Measurements from ENCODE around the gene ADAMTSL2.
A peak's percentile ranks its signal among the peaks of the same experiment; 100 is the strongest.

The ADAMTSL2 gene

DNA sequence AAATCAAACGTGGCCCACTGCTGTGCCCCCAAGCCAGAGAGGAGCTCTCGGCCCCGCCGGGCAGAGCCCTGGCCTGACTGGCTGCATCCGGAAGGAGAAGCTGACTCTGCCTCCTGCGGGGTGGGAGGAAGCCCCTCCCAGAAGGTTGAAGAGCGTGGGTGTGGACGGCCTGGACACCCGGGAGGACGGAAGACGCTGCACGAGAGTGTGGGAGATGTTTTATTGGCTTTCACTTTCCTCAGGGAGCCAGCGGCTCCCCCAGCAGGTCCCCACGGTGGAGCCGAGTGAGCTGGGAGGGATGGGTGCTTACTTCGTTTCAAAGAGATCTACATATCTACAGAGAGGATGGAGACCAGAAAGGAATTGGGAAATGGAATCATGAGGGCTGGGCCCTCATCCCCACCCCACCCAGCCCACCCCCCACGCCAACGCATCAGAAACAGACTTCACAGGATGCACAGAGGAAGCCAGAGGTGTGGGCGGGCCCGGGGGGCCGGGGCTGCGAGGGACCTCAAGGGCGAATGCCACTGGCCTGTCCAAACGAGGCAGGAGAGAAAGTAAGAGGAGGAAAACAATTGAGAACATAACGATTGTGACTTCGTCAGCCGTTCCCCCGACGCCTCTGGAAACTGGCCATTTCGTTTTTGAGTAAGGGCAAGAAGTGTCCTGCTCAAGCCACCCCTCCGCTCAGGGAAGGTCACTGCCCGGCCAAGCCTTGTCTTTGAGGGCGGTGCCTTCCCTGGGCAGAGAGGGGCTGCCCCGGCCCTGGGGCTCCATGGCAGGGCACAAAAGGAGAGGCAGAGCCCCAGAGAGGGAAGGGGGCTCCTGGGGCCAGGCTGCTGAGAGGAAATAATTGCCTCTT is 42.6 kb downstream of the ADAMTSL2 start:
- DNase-seq = no peak

DNA sequence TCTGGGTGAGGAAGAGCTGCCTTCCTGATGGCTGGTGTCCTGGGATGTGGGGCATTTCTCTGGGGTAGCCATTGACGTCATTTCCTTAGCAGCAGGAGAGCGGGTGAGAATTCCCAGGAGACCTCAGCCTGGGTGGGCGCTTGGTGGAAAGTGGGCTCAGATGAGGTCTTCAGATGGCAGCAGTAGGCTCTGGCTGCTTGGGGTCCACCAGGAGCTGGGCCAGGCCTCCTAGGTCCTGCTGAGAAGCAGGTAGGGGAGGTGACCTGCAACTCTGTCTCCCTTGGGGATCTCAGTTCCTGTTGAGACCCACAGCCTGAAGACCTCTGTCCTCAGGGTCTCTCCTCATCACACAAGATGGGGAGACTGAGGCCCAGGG is 43.2 kb downstream of the ADAMTSL2 start:
- no peak for DNase-seq

DNA sequence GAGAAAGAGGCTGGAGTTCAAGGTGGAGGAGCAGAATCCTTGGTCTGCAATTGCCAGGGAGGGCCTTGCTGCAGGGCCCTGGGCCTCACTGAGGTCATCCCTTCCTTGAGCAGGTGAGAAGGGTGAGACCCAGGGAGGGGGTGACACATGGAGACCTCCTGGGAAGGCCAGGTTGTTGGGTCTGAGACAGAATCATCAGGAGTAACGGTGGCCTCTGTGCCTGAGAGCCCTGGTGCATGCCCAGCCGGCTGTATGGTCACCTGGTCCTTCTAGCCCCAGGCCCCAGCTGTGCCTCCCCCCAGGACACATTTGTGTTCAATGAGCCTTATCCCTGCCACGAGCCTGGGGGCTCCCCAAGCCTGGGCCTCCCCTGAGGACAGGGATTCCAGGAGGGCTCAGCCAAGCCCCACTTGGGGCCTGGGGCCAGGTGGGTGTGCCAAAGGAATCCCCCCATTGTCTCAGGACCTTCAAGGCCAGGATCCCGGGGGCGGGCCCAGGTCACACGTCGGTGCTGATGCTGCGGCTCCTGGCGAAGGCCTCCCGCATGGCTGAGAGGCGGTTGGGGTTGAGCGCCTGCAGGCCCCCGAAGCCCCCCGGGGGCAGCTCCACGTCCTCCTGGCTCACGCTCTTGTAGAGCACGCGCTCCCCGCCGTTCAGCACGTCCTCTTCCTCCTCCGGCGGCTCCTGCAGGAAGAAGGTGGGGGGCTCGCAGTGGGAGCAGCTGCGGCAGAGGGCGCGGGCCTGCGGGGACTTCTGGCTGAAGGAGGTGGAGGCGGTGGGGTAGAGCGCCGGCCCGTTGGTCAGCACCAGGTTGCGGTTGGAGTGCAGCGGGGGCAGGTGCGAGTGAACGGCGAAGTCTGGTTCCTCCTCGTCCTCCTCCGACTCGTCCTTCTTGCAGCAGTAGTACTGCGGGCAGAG is 44.3 kb downstream of the ADAMTSL2 start:
- no peak for DNase-seq

DNA sequence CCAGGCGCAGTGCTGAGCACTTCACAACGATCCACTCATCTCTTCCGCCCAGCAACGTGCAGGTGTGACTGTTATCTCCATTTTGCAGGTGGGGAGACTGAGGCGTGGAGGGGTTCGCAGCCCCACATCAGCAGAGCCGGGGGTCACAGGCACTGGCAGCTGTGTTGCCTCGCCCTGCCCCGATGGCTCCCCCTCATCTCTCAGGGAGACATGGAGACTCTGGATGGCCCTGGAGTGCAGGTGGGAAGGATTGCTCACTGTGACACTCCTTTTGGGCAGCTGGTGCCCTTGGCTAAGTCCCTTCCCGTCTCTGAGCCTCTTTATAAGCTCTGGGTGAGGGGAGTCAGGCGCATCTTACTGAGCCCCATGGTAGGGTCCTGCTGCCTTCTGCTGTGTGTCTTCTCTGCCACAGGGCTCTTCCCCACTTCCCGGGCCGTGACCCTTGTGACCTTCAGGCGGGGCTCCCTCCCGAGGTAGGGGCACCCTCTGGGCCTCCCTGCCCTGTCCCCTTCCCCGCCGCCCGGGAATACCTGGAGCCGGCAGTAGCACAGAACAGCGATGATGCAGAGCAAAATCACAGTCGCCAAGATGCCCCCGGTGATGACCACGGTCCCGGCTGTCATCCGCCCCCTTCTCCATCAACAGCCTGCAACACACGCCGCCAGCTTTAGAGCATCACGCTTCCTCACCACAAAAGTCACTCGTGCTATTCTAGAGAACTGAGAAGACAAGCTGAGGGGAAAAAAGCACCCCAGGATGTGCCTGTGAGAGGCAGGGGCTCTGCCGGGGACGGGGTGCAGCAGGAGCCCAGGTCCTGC is 45.3 kb downstream of the ADAMTSL2 start:
- DNase-seq = no peak

DNA sequence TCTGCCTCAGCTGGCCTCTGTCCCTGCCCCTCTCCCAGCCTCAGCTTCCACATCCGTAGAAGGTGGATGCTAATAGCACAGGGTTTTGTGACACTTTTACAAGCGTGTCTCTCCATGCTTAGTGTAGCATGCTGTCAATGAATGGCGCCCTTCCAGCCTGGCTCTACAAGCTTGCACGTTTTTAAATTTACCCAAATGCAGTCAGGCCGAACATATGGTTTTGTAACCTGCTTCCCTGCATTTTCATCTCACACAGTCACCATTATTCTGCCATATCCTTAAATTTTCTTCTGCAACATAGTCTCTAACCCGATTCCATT is 45.9 kb downstream of the ADAMTSL2 start:
- no peak for DNase-seq

DNA sequence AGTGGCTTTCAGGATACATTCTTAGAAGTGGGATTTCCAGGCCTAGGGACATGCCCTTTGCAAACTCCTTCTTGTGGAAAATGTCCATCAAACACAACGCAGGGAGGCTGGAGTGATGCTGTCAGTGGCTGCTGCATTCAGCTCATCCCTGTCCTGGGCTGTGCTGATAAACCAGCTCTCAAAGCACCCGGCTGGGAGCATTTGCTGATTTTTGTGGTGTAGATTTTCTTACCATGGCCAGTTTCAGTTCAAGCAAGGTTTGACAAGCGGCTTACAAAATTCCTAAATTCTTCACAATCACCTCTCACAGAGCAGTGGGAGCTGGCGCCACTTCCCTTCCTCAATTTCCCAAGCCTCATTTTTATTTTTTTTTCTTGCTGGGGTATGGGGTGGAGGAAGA is 46.5 kb downstream of the ADAMTSL2 start:
- DNase-seq = no peak

DNA sequence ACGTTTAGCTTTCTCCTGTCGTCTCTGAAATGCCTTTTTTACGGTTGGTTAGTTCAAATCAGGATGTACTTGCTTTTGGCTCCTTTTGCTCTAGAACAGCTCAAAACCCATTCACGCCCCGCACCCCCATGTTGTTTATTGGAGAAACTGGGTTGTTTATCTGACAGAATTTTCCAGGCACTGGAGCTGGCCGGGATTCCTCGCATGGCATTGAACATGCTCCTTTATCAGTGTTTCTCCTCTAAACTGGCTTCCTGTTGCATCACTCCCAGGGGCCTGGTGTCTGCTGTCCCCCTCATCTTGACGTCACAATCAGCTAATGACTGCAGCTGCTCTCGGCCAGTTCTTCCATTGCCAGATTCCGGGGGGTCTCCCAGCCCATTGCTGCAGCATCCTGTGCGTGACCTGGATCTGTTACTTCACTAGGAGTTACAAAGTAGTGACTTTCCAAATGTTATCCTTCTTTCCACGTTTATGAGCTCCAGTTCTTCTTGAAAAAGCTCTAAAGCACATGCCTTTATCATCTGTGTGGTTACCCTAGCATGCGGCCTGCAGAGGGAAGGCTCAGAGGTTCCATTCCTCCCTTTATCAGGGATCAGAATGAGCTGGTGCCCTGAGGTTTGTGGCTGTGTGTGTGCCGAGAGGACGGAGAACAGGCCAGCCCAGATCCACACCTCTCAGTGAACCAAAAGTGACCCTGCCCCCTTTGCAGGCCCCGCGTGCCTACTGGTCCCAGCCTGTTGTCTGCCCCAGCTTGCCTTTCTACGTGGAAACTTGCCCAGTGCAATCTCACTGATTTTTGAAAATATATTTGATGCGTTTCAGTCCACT is 47.2 kb downstream of the ADAMTSL2 start:
- DNase-seq = no peak

DNA sequence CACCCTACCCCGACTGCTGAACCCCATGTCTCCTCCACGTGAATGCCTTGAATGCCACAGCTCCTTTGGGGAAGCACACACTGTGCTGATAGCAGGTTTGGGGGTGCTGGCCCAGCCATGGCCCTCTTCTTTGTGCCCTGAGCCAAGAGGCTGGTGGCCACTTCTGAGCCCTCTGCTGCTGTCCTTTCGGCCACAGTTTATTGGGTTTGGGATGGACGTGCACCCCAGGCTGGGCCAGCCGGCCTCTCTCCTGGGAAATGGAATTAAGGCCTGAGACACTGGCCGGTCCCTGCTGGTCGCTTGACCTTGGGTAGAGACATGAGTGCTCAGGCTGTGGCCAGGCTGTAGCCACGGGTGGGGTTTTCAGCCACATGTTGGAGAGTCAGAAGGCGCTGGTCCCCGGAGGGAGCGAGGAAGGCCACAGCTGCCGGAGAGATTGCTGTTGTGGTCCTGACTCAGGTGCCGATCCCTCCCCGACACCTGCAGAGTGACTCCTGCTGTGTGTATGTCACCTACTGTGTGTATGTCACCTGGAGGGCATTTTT is 48.1 kb downstream of the ADAMTSL2 start:
- DNase-seq = no peak

DNA sequence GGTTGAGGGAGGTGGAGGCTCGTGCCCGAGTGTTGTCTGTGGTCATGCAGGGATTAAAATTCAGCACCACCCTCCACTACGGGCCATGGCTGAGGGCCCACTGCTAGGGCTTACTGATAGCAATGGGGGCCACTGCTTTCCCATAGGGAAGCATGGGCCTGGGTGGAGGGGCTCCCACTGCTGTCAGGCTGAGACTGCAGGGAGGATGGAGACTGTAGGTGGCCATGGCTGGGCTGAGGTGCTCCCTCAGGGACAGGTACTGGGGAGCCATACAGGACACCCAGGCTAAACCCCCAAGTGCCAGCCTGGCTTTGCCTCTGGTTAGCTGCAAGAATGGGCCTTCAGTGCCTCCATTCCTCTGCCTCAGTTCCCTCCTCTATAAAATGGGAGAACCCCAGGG is 48.6 kb downstream of the ADAMTSL2 start:
- no peak for DNase-seq

DNA sequence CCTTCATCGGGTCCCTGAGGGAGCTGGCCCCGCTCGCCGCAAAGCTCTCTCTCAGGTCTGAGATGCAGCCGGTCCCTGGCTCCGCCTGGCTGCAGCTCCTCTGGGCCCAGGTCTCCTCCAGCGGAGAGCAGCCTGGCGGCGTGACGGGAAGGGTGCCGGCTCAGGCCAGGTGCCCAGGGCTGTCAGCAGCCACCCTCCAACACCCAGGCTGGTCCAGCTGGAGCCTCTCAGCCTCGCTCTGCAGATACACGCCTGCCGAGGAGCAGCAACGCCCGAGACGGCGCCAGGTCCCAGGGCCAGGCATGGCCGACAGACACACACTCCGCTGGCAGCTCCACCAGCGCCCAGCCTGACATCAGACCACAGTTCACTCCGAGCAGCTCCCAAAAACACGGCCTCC is 49.1 kb downstream of the ADAMTSL2 start:
- DNase-seq = no peak

DNA sequence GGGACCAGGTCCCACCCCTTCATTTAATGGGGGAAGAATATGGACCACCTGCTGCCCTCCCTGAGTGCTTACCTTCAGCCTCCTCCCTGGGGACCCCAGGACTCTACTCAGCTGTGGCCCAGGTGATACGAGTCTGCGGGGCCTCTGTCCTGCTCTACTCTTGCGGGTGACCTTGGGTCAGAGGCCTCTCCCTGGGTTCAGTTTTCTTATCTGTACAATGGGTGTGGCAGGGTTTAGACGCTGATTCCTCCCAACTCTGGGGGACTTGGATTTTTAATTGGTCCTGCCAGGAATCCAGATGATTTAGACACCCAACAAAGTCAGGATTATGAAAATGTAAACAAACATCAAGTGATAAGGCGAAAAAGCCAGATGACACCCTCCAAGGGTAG is 49.7 kb downstream of the ADAMTSL2 start:
- no peak for DNase-seq

DNA sequence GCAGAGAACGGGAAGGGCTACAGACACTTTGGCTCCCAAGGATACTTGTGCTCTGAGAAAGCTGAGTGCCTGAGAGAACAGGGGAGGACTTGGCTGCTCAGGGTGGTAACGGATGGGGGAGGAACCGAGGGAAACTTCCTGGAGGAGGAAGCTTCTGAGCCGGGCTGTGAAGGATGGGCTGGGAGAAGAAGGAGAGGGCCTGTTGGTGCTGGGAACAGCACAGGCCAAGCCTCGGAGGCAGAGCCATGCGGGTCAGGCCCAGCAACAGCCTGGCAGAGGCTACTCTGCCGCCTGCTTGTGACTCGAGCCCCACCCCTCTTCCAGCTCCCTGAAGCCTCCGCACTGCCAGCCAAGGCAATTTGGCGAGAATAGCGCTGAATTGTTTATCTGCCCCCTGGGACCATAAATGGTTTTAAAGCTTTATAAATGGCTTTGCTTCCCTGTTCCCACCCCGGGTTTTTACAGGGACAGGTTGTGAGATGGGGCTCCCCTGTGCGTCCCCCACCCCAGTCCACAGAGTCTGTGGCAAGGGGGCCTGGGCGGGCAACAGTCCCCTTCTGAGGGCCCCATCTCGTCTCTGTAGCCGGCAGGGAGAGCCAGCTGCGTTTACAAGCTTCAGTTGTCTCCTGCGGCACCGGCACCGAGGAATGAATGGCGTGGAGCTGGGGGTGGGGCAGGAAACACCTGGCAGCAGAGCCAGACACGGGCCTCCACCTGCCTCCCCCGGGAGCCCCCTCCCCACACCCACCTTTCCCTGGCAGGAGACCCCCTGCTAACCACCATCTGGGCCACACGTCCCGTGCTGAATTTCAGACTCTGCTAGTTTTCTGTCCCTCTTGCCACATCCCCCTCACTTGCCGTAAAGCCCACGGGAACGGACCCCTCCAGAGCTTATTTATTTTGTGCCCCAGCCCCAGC is 50.3 kb downstream of the ADAMTSL2 start:
- no peak for DNase-seq

DNA sequence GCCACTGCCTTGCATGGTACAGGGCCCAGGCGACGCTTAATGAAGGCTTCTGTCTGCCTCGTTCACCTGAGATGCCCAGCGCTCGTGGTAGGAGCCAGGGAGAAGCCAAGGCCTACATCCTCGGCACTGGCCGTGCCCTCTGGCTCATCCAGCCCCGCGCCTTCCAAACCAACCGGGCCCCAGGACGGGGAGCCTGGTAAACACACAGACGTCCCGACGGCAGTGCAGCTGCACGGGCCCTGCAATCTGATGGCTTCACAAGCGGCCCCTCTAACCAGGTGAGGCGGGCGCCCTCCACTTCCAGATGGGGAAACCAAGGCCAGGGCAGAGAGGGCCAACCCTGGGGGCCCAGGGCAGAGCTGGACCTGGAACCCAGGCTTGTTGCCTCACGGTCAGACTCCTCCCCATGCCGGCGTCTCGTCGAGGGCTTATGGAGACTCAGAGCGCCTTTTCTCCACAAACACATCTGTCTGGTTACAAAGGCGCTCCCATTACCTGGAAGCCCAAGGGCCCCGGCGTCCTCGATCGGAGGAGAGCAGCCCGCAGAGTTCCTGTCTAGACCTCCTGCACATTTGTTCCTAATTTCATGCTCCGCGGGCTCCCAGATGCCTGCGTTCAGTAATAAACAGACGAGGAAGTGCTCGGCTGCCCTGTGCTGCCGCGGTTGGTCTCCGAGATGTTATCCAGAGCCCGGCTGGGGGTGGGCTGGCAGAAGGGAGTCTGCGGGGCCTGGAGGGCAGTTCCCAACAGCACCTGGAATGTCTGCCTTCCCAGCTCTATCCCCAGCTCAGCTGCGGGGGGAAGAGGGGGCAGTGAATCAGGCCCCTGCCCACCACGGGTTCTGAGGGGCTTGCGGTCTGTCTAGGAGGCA is 51.2 kb downstream of the ADAMTSL2 start:
- no peak for DNase-seq

DNA sequence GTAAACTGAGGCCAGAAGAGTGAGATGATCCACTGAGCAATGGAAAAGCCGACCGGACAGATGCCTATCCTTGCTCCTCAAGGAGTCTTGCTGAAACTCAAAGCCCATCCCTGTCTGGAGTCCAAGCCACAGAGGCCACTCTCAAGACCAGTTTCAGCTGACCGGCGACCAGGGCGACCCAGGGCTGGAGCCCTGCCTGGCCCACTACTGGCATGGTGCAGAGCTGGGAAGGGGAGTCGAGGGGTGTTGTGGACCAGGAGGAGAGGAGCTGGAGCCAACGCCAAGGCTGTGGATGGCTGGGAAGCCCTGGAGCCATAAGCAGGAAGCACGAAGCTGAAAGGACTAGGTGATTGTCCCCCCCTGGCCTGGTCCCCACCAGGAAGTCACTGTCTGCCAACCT is 52.5 kb downstream of the ADAMTSL2 start:
- no peak for DNase-seq

DNA sequence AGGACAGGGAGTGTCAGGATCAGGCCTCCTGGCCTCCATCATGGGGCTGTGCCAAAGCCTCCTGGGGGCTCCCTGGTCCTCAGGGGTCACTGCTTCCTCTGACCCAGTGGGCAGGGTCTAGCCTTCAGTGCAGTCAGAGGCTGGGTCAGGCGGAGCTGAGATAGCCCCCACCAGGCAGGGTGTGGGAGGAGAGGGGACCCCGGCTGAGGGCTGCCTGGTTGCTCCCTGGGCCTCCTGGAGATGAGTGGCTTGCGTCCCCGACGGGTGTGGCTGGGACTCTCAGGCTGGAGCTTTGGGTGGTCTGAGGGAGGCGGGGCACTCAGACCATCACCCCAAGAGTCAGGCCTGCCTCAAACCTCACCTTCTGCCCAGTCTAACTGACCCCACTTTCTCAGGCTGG is 53.0 kb downstream of the ADAMTSL2 start:
- DNase-seq = no peak

DNA sequence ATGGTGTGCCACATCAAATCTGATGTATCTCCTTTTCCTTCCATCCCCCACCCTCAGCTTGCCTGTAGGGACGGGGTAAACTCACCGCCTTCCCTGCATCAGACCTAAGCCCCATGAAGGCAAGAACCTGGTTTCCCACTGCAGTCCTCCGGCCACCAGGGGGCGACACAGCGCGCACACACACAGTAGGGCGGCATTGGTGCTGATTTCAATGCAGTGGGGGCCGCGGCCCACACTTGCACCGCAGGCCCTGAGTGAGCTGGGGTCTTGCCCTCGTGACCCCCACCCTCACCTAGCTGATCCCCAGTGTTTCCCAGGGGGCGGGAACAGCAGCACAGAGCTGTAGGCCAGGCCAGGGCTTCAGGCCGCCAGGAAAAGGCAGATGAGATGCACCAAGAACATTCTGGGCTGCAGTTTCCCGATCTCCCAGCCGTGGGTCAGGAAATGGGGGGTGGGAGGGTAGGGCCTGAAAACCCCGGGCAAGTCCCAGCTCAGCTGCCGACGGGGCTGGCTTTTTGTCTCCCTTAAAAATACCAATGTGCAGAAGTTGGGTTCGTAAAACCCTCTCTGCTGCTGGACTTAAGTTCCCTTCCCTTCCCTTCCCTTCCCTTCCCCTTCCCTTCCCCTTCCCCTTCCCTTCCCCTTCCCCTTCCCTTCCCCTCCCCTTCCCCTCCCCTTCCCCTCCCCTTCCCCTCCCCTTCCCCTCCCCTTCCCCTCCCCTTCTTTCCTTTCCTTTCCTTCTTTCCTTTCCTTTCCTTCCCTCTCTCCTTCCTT is 55.1 kb downstream of the ADAMTSL2 start:
- DNase-seq = peak; percentile 75

DNA sequence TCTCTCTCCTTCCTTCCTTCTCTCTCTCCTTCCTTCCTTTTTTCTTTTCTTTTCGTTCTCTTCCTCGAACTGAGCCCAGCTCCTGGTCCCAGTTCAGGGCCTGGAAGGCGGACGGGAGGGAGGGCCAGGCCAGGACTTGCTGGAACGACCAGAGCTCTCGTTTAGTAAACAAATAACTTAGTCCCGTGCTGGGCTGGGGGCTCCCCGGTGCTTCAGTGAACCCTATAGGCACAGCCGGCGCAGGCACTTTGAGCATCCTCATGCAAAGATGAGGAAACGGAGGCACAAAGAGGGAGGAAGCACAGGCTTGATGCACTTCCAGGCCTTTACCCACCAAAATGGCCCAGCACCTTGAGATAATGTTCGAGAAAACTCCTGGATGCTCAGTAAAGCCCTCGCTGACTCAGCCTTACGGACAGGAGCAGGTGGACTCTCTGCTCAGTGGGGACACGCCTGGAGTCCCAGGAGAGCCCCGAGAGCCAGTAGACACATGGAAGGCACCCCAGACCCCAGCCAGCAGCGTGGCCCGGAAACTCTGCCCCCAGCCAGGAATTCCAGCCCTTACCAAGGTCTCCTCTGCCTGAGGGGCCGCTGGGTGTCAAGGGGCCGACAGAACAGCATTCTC is 55.8 kb downstream of the ADAMTSL2 start:
- DNase-seq = no peak

DNA sequence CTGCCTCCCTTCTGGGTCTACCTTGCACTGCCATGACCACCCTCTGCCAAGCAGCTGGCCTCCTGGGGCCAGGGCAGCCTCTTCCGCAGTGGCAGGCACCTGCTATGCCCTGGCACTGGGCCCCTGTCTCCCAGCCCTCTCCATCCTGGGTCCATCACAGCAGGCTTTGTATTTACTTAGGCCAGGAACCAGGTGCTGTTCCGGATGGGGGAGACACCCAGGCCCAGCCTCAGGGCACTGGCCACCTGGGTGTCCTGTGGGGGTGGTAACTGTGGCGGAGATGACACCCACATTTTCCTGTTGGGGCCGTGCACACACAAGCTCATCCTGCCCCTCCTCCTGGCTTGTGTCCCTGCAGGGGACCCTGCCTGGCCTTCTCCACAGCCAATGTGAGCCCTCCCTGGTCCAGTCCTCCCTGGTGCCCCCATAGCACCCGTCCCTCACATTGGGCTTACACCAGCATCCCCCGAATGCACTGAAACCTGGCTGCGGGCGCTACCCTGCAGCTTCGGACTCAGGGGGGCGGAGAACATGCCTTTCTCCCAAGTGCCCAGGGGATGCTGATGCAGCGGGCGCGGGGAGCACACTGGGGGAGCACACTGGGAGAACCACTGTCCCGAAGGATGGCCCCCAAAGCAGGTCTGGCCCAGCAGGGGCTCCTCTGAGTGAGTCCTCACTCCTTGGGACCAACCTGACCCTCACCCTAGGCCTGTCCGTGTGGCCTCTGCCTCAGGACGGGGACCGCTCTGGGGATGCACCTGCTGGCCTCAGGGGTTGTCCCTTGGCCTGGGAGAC is 56.8 kb downstream of the ADAMTSL2 start:
- no peak for DNase-seq
